22Rv1 (cell line): Measurements from ENCODE around the gene LAMTOR4.

Experiments
- ZFX ChIP-seq: fragments of 450-650 bp; IDR thresholded peaks from 2 replicates; pipeline ENCODE4 v1.6.1; 2017; ENCODE audit warnings: antibody characterized with exemption, borderline replicate concordance
- TF ChIP-seq, protein P1 (sequence below): fragments of 450-650 bp; IDR thresholded peaks from 2 replicates; pipeline ENCODE4 v1.5.1; 2017; ENCODE audit warnings: mild to moderate bottlenecking

DNA sequence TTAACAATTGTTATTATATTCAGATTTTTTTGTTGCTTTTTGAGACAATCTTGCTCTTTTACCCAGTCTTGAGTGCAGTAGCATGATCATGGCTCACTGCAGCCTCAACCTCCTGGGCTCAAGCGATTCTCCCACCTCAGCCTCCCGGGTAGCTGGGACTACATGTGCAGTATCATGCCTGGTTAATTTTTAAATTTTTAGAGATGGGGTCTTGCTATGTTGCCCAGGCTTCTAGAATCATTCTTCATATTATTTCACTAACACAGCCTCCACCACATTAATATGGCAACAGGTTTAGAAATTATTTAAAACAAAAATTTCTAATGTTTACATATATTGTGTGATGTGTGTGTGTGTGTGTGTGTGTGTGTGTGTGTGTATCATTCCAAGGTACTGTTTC lies 1.4 kb upstream of the LAMTOR4 start:
- TF ChIP-seq, protein P1, sequence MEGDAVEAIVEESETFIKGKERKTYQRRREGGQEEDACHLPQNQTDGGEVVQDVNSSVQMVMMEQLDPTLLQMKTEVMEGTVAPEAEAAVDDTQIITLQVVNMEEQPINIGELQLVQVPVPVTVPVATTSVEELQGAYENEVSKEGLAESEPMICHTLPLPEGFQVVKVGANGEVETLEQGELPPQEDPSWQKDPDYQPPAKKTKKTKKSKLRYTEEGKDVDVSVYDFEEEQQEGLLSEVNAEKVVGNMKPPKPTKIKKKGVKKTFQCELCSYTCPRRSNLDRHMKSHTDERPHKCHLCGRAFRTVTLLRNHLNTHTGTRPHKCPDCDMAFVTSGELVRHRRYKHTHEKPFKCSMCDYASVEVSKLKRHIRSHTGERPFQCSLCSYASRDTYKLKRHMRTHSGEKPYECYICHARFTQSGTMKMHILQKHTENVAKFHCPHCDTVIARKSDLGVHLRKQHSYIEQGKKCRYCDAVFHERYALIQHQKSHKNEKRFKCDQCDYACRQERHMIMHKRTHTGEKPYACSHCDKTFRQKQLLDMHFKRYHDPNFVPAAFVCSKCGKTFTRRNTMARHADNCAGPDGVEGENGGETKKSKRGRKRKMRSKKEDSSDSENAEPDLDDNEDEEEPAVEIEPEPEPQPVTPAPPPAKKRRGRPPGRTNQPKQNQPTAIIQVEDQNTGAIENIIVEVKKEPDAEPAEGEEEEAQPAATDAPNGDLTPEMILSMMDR: no peak
- TF ChIP-seq ZFX: no peak
